ENCODE results near the gene A2M. TPM values are rescaled to one million over a fixed set of nuclear protein-coding genes. Genes with fewer than 3 reads are reported as not detected.
A peak's percentile ranks its signal among the peaks of the same experiment; 100 is the strongest.

A2M gene
- total and polyA plus RNA-seq, 2 of the 13 experiments (the other 11 are each of a cell fraction or from before 2014, with no cell fraction given) = 2,807 to 6,551 TPM

DNA sequence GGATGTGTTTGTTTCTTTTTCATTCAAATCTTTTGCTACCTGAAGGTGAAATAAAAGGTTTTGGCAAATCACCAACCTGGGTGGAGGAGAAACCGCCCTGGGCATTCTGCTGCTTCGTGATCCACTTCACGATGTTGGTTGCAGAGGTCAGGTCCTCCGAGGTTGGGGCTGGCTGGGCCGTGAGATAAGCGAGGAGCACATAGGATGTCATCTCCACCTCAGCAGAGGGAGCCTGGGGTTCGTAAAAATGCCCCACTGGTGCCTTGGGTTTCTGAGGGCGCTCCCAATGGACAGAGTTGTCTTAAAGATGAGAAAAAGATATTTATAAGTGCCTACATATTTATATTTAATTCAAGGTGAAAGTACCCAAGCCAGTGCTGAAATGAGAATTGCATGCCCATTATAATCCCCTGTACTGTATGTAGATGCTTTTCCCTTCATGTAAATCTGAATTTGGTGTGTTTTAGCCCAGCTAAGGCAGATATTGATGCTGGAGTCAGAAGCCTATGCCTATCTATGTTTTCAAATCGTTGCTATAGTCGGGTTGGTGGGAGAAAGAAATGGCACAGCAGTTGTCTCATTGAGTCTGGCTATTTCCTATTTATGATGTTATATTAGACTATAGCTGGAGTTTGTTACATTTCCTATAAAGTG is 41.1 kb downstream of the A2M start (continued):
- TF ChIP-seq NCOR1 (IDR thresholded peaks at IDR 0.05; ENCODE audit: borderline replicate concordance, low read length) (no peak), ZC3H4 (CRISPR knock-in tag; IDR thresholded peaks at IDR 0.05; ENCODE audit: borderline replicate concordance) (peak; percentile 39), ZZZ3 (CRISPR knock-in tag; IDR thresholded peaks at IDR 0.05; ENCODE audit: borderline replicate concordance) (no peak), SMARCC2 (IDR thresholded peaks at IDR 0.05) (no peak), RBFOX2 (IDR thresholded peaks at IDR 0.05; ENCODE audit: low read depth, low read length) (peak; percentile 79), HDAC2 (CRISPR knock-in tag; IDR thresholded peaks at IDR 0.05) (no peak), POLR2G (IDR thresholded peaks at IDR 0.05; ENCODE audit: low read depth, low read length) (peak; percentile 67), FOSL1 (CRISPR knock-in tag; IDR thresholded peaks at IDR 0.05; ENCODE audit: borderline replicate concordance) (no peak), RBM22 (optimal IDR thresholded peaks at IDR 0.05; ENCODE audit: low read length) (peak; percentile 98), POLR2A (IDR thresholded peaks at IDR 0.05; ENCODE audit: insufficient read depth in 1 of 2, low read depth in 2 of 2, low read length in 2 of 2) (peak in 1 of 2 experiments; percentile 50; a peak in 1 of 4 replicates), HES4 (CRISPR knock-in tag; IDR thresholded peaks at IDR 0.05; ENCODE audit: borderline replicate concordance) (no peak), PHB2 (IDR thresholded peaks at IDR 0.05; ENCODE audit: partially characterized antibody) (no peak), RAD21 (CRISPR knock-in tag; IDR thresholded peaks at IDR 0.05) (no peak), DR1 (CRISPR knock-in tag; IDR thresholded peaks at IDR 0.05) (no peak), ZIK1 (CRISPR knock-in tag; IDR thresholded peaks at IDR 0.05; ENCODE audit: borderline replicate concordance, low read depth) (no peak), ZSCAN30 (CRISPR knock-in tag; IDR thresholded peaks at IDR 0.05) (0 out of 2 replicates have a peak, but pooled peaks have one; percentile 2), ZSCAN29 (CRISPR knock-in tag; conservative IDR thresholded peaks at IDR 0.05) (no peak)
- TF ChIP-seq, protein P1, sequence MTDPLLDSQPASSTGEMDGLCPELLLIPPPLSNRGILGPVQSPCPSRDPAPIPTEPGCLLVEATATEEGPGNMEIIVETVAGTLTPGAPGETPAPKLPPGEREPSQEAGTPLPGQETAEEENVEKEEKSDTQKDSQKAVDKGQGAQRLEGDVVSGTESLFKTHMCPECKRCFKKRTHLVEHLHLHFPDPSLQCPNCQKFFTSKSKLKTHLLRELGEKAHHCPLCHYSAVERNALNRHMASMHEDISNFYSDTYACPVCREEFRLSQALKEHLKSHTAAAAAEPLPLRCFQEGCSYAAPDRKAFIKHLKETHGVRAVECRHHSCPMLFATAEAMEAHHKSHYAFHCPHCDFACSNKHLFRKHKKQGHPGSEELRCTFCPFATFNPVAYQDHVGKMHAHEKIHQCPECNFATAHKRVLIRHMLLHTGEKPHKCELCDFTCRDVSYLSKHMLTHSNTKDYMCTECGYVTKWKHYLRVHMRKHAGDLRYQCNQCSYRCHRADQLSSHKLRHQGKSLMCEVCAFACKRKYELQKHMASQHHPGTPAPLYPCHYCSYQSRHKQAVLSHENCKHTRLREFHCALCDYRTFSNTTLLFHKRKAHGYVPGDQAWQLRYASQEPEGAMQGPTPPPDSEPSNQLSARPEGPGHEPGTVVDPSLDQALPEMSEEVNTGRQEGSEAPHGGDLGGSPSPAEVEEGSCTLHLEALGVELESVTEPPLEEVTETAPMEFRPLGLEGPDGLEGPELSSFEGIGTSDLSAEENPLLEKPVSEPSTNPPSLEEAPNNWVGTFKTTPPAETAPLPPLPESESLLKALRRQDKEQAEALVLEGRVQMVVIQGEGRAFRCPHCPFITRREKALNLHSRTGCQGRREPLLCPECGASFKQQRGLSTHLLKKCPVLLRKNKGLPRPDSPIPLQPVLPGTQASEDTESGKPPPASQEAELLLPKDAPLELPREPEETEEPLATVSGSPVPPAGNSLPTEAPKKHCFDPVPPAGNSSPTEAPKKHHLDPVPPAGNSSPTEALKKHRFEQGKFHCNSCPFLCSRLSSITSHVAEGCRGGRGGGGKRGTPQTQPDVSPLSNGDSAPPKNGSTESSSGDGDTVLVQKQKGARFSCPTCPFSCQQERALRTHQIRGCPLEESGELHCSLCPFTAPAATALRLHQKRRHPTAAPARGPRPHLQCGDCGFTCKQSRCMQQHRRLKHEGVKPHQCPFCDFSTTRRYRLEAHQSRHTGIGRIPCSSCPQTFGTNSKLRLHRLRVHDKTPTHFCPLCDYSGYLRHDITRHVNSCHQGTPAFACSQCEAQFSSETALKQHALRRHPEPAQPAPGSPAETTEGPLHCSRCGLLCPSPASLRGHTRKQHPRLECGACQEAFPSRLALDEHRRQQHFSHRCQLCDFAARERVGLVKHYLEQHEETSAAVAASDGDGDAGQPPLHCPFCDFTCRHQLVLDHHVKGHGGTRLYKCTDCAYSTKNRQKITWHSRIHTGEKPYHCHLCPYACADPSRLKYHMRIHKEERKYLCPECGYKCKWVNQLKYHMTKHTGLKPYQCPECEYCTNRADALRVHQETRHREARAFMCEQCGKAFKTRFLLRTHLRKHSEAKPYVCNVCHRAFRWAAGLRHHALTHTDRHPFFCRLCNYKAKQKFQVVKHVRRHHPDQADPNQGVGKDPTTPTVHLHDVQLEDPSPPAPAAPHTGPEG (CRISPR knock-in tag; IDR thresholded peaks at IDR 0.05) = no peak
- TF ChIP-seq, protein P2, sequence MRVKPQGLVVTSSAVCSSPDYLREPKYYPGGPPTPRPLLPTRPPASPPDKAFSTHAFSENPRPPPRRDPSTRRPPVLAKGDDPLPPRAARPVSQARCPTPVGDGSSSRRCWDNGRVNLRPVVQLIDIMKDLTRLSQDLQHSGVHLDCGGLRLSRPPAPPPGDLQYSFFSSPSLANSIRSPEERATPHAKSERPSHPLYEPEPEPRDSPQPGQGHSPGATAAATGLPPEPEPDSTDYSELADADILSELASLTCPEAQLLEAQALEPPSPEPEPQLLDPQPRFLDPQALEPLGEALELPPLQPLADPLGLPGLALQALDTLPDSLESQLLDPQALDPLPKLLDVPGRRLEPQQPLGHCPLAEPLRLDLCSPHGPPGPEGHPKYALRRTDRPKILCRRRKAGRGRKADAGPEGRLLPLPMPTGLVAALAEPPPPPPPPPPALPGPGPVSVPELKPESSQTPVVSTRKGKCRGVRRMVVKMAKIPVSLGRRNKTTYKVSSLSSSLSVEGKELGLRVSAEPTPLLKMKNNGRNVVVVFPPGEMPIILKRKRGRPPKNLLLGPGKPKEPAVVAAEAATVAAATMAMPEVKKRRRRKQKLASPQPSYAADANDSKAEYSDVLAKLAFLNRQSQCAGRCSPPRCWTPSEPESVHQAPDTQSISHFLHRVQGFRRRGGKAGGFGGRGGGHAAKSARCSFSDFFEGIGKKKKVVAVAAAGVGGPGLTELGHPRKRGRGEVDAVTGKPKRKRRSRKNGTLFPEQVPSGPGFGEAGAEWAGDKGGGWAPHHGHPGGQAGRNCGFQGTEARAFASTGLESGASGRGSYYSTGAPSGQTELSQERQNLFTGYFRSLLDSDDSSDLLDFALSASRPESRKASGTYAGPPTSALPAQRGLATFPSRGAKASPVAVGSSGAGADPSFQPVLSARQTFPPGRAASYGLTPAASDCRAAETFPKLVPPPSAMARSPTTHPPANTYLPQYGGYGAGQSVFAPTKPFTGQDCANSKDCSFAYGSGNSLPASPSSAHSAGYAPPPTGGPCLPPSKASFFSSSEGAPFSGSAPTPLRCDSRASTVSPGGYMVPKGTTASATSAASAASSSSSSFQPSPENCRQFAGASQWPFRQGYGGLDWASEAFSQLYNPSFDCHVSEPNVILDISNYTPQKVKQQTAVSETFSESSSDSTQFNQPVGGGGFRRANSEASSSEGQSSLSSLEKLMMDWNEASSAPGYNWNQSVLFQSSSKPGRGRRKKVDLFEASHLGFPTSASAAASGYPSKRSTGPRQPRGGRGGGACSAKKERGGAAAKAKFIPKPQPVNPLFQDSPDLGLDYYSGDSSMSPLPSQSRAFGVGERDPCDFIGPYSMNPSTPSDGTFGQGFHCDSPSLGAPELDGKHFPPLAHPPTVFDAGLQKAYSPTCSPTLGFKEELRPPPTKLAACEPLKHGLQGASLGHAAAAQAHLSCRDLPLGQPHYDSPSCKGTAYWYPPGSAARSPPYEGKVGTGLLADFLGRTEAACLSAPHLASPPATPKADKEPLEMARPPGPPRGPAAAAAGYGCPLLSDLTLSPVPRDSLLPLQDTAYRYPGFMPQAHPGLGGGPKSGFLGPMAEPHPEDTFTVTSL (CRISPR knock-in tag; IDR thresholded peaks at IDR 0.05; ENCODE audit: borderline replicate concordance) = no peak

Data from HepG2 (cell line).